ENCODE measurements around the gene GSTO2. TPM values are rescaled to one million over a fixed set of nuclear protein-coding genes. Genes with fewer than 3 reads are reported as not detected.

Gene GSTO2
- total and polyA plus RNA-seq, 2 of the 4 experiments (the other 2 are of a cell fraction) = 1.4 to 2.3 TPM

DNA sequence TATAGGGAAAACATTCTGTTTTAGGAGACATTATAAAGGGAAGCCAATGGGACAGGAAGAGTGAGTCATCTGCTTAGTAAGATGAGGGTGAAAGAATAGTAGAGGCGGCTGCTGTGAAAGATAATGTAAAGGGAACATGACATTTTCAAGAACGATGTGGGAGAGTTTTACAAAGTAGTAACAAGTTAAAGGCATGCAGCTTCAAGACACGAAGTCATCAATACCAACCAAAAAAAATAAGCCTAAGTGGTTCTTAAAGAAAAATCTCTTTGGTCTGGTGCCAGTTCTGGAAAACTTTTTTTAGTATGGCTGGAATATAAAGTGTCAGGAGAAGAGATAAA, 8.2 kb upstream of the GSTO2 start:
- Histone ChIP-seq H3K36me3 (ENCODE audit: control insufficient read depth, insufficient read depth, low read length) (peaks cover 38% of the 10 kb centered on the region), H2BK15ac (ENCODE audit: low read depth, low read length) (no peak overlapping the region), H3K27ac (ENCODE audit: insufficient read depth, low read length) (no peak overlapping the region), H2AK5ac (ENCODE audit: low read depth, low read length) (no peak overlapping the region), H3K56ac (ENCODE audit: extremely low read depth, insufficient read depth, low read length) (peak overlapping the region; percentile 9; the same call in 1 of the 2 replicates), H4K20me1 (ENCODE audit: insufficient read depth, low read length) (peaks cover 52% of the 10 kb centered on the region; the same call in 1 of the 2 replicates), H3K9ac (ENCODE audit: low read depth, low read length) (no peak overlapping the region; the same call in 1 of the 2 replicates), H2AFZ (replicated peaks; ENCODE audit: low read length, poor library complexity) (no peak overlapping the region), H2BK5ac (ENCODE audit: low read depth, low read length, poor library complexity, severe bottlenecking) (peak overlapping the region; percentile 70), H2BK120ac (ENCODE audit: low read depth, low read length) (peak overlapping the region; percentile 2; the same call in 1 of the 2 replicates), H3K18ac (ENCODE audit: low read depth, low read length) (peak overlapping the region; percentile 70; the same call in 1 of the 2 replicates), H3K23ac (ENCODE audit: low read depth, low read length) (peak overlapping the region; percentile 72; the same call in 1 of the 2 replicates), H3K4me2 (ENCODE audit: low read depth, low read length) (peak overlapping the region; percentile 59; the same call in 1 of the 2 replicates), H3K14ac (replicated peaks; ENCODE audit: low read depth, low read length) (peak overlapping the region; percentile 83; the same call in 1 of the 2 replicates), H4K5ac (ENCODE audit: low read depth, low read length) (no peak overlapping the region), H3K9me3 (ENCODE audit: control insufficient read depth, insufficient read depth, low read length) (no peaks in the 10 kb centered on the region), H3K4me3 (ENCODE audit: insufficient read depth, low read depth, low read length) (no peak overlapping the region), H3K27me3 (ENCODE audit: control insufficient read depth, insufficient read depth, low read length) (no peaks in the 10 kb centered on the region), H3K9me1 (ENCODE audit: insufficient read depth, low read length) (peaks cover 14% of the 10 kb centered on the region; the same call in 1 of the 2 replicates), H4K91ac (ENCODE audit: insufficient read depth, low read depth, low read length) (no peak overlapping the region), H3K4ac (ENCODE audit: low read depth, low read length) (no peak overlapping the region), H2AK9ac (replicated peaks; ENCODE audit: low read depth, low read length, poor library complexity) (no peak overlapping the region), H3K79me1 (ENCODE audit: low read depth in 1 of 2, low read length in 2 of 2) (peaks cover 21 to 58% of the 10 kb centered on the region in 2 experiments), H2BK20ac (ENCODE audit: low read depth, low read length) (no peak overlapping the region), H4K8ac (ENCODE audit: low read depth in 2 of 2, low read length in 2 of 2) (peak overlapping the region in 1 of 2 experiments; percentile 6; a peak in 1 of 4 replicates), H3K4me1 (ENCODE audit: control insufficient read depth, insufficient read depth, low read length) (peaks cover 9% of the 10 kb centered on the region)
- peak; percentile 81 for DNase-seq
- TF ChIP-seq FOS (IDR thresholded peaks at IDR 0.05; ENCODE audit: low read depth, low read length) (peak; percentile 75), SMC3 (IDR thresholded peaks at IDR 0.05; ENCODE audit: low read depth, low read length) (no peak)
- WGBS, 2 experiments (ENCODE audit: extremely low coverage in 2 of 2, insufficient read length in 1 of 2) = no CpG with 5 or more reads among the region's 3 CpGs
- dilution Hi-C loops (cut with HindIII; ENCODE audit: low sequenced_read_pairs, unreplicated experiment) (no loop called here), intact Hi-C loops (cut with micrococcal nuclease) (no loop called here), in situ Hi-C loops (cut with MboI; ENCODE audit: low sequenced_read_pairs) (no loop called here)
- ATAC-seq (ENCODE audit: low read depth) = peak; percentile 80
- no TSS peak for BruUV-seq (replicated peaks)
- ChIA-PET POLR2A (ENCODE audit: unreplicated experiment) (no interaction called here), CTCF (no interaction called here)

Measured in IMR-90 (cell line).